GM12878 (cell line): Measurements from ENCODE around the gene C16orf95. TPM values are rescaled to one million over a fixed set of nuclear protein-coding genes. Genes with fewer than 3 reads are reported as not detected.

Experiments
- ATAC-seq: fragments of 200-7000 bp; cut with Tn5 transposase; 3 replicates; pipeline ENCODE4 v1.9.1; 2020; ENCODE audit warnings: mild to moderate bottlenecking, moderate library complexity
- BruUV-seq: library from RNA; stranded (reverse); fragments of 400-500 nt; replicated peaks from 2 replicates; lab custom pipeline; 2021; lab: Mats Ljungman, UMichigan
- CTCF ChIA-PET: fragments of 300-600 bp; sonication (Branson Sonifier 250); formaldehyde crosslinking; extraction: SDS; loops from one replicate; lab custom pipeline; 2021; ENCODE audit warnings: inconsistent platforms; lab: Yijun Ruan, JAX
- POLR2A ChIA-PET: fragments of 350-600 bp; formaldehyde crosslinking; extraction: SDS; loops from one replicate; lab custom pipeline; 2021; ENCODE audit warnings: inconsistent platforms; lab: Charles Lee
- RAD21 ChIA-PET: fragments of 300-600 bp; sonication (Branson Sonifier 250); formaldehyde crosslinking; loops from one replicate; lab custom pipeline; 2023; ENCODE audit warnings: antibody characterized with exemption; ENCODE audit not compliant: unreplicated experiment; lab: Charles Lee
- SMC1A ChIA-PET: fragments of 300-600 bp; sonication (Branson Sonifier 250); formaldehyde crosslinking; loops from one replicate; lab custom pipeline; 2023; ENCODE audit not compliant: unreplicated experiment, uncharacterized antibody; lab: Charles Lee
- DNase-seq: peaks from one replicate; pipeline ENCODE4 v3.0.0-alpha.2; 2011; ENCODE audit warnings: low read depth, low spot score
- FAIRE-seq: peaks from 3 replicates; lab custom pipeline; 2011; peaks lifted over from hg19 to GRCh38; lab: Jason Lieb, UNC
- H2AFZ ChIP-seq: 2 replicates; pipeline ENCODE4 v1.6.0; 2011; ENCODE audit warnings: low read depth, low read length, control low read depth; ENCODE audit not compliant: control insufficient read depth
- H3K27ac ChIP-seq: 2 replicates; pipeline ENCODE4 v1.5.1; 2011; ENCODE audit warnings: control low read depth; ENCODE audit not compliant: control insufficient read depth, insufficient read depth
- H3K27me3 ChIP-seq, 2 experiments: replicated peaks in 1 of 2; 2 replicates each; pipeline versions ENCODE4 v1.6.0 to v1.6.1; 2011; ENCODE audit warnings: low read length in 1 of 2; ENCODE audit not compliant: control insufficient read depth in 2 of 2, insufficient read depth in 2 of 2
- H3K36me3 ChIP-seq, 2 experiments: 2 replicates each; pipeline ENCODE4 v1.5.1; 2011; ENCODE audit warnings: low read length in 1 of 2; ENCODE audit not compliant: control insufficient read depth in 2 of 2, insufficient read depth in 2 of 2
- H3K4me1 ChIP-seq: 2 replicates; pipeline ENCODE4 v1.6.1; 2011; ENCODE audit warnings: mild to moderate bottlenecking, low read length, moderate library complexity, mixed read lengths; ENCODE audit not compliant: control insufficient read depth, insufficient read depth
- H3K4me2 ChIP-seq: 2 replicates; pipeline ENCODE4 v1.6.0; 2011; ENCODE audit warnings: control low read depth; ENCODE audit not compliant: control insufficient read depth, insufficient read depth
- H3K4me3 ChIP-seq: fragments of 200-600 bp; sonication (generic); 2 replicates; pipeline ENCODE4 v1.5.1; 2016
- H3K79me2 ChIP-seq: 2 replicates; pipeline ENCODE4 v1.6.0; 2011; ENCODE audit warnings: low read length; ENCODE audit not compliant: control insufficient read depth, insufficient read depth
- H3K9ac ChIP-seq: 2 replicates; pipeline ENCODE4 v1.8.0; 2011; ENCODE audit warnings: low read length, control low read depth, mixed read lengths; ENCODE audit not compliant: control insufficient read depth, insufficient read depth
- H3K9me3 ChIP-seq: replicated peaks from 3 replicates; pipeline ENCODE4 v1.5.1; 2011; ENCODE audit warnings: mild to moderate bottlenecking, low read length; ENCODE audit not compliant: control insufficient read depth, insufficient read depth
- H4K20me1 ChIP-seq: 2 replicates; pipeline ENCODE4 v1.6.0; 2011; ENCODE audit not compliant: control insufficient read depth, insufficient read depth
- BHLHE40 ChIP-seq, 2 experiments: fragments of 450-650 bp in 1 of 2; IDR thresholded peaks; 2 replicates each; pipeline ENCODE4 v1.6.1; 2011 to 2017; ENCODE audit warnings: low read depth in 2 of 2, borderline replicate concordance in 1 of 2, improper control_type of control experiment in 1 of 2, low read length in 1 of 2, mild to moderate bottlenecking in 1 of 2
- CBFB ChIP-seq: IDR thresholded peaks from 2 replicates; pipeline ENCODE4 v1.6.1; 2016; ENCODE audit warnings: antibody characterized with exemption, low read depth
- CHD4 ChIP-seq: fragments of 200-600 bp; sonication (generic); IDR thresholded peaks from 2 replicates; pipeline ENCODE4 v1.6.1; 2016; ENCODE audit warnings: mild to moderate bottlenecking
- EED ChIP-seq: sonication (generic); IDR thresholded peaks from 2 replicates; pipeline ENCODE4 v1.6.1; 2016; ENCODE audit warnings: antibody characterized with exemption, low read depth
- ESRRA ChIP-seq: IDR thresholded peaks from 2 replicates; pipeline ENCODE4 v1.6.1; 2012; ENCODE audit warnings: mild to moderate bottlenecking, low read length, improper control_type of control experiment
- HDAC6 ChIP-seq: fragments of 200-600 bp; sonication (generic); IDR thresholded peaks from one replicate; pipeline ENCODE4 v1.8.0; 2017; ENCODE audit warnings: antibody characterized with exemption; ENCODE audit not compliant: unreplicated experiment
- MEF2B ChIP-seq: fragments of 450-650 bp; IDR thresholded peaks from 2 replicates; pipeline ENCODE4 v1.6.1; 2018; ENCODE audit warnings: mild to moderate bottlenecking, moderate library complexity; ENCODE audit not compliant: partially characterized antibody, poor library complexity, severe bottlenecking
- PAX5 ChIP-seq: IDR thresholded peaks from 2 replicates; pipeline ENCODE4 v1.6.1; 2011; ENCODE audit warnings: low read depth, low read length, borderline replicate concordance
- POLR2A ChIP-seq: IDR thresholded peaks from 2 replicates; pipeline ENCODE4 v1.6.1; 2011; ENCODE audit warnings: low read depth, mild to moderate bottlenecking, low read length
- POU2F2 ChIP-seq: IDR thresholded peaks from 3 replicates; pipeline ENCODE4 v1.6.1; 2011; ENCODE audit warnings: low read depth, mild to moderate bottlenecking, low read length, borderline replicate concordance
- WGBS: methylation state at CpG from one replicate; pipeline ENCODE4 v1.1.6; 2016; ENCODE audit warnings: low lambda C conversion rate; ENCODE audit not compliant: insufficient replicate concordance, insufficient coverage; ENCODE audit errors: missing lambda C conversion rate; 5-methylcytosine and 5-hydroxymethylcytosine counted together
- in situ Hi-C: fragments of 300-500 bp; cut with MboI; formaldehyde crosslinking; loops from 9 replicates; pipeline ENCODE4 v1.14.3; 2018; ENCODE audit warnings: mixed read lengths
- intact Hi-C: fragments of 100-400 bp; cut with micrococcal nuclease; formaldehyde crosslinking; loops from one replicate; pipeline ENCODE4 v1.14.2; 2022; ENCODE audit not compliant: unreplicated experiment
- polyA plus RNA-seq, 11 experiments: library from polyadenylated mRNA; depleted of rRNA in 4 of 11; unstranded in 6 of 11; stranded (reverse) in 5 of 11; fragments of >200 nt; fragmentation: Nextera tagmentation in 4 of 11; fragmentation: Illumina TruSeq in 1 of 11; extraction: Ambion mirVana in 4 of 11; extraction: Trizol in 1 of 11; gene quantifications; 1 replicate in 1 of 11; 2 replicates in 10 of 11; pipeline versions ENCODE4 v1.2.1 to v1.2.3, GENCODE V29; 2011 to 2016; ENCODE audit warnings: inconsistent platforms in 2 of 11, missing spikeins in 2 of 11, low read depth in 1 of 11
- total RNA-seq, 4 experiments: library from RNA; depleted of rRNA in 3 of 4; stranded (reverse); fragments of >200 nt in 3 of 4; fragmentation: Illumina TruSeq in 1 of 4; extraction: Trizol in 1 of 4; gene quantifications; 2 replicates each; pipeline versions ENCODE4 v1.2.1 to v1.2.3, GENCODE V29; 2013 to 2021
- TF ChIP-seq, protein P1 (sequence below): IDR thresholded peaks from 2 replicates; pipeline ENCODE4 v1.6.1; 2012; ENCODE audit warnings: mild to moderate bottlenecking, low read depth, low read length
- TF ChIP-seq, protein P2 (sequence below): fragments of 450-650 bp; IDR thresholded peaks from 2 replicates; pipeline ENCODE4 v1.6.1; 2014; ENCODE audit warnings: mild to moderate bottlenecking
- TF ChIP-seq, protein P3 (sequence below): fragments of 450-650 bp; IDR thresholded peaks from 2 replicates; pipeline ENCODE4 v1.6.1; 2017; ENCODE audit warnings: borderline replicate concordance
- TF ChIP-seq, protein P4 (sequence below): fragments of 450-650 bp; formaldehyde crosslinking; IDR thresholded peaks from 2 replicates; pipeline ENCODE4 v1.5.0; 2022; ENCODE audit warnings: mild to moderate bottlenecking, missing genetic modification characterization

Gene C16orf95
- total and polyA plus RNA-seq, 10 of the 15 experiments (the other 5 are each of a cell fraction or from before 2014, with no cell fraction given), result 0.90 to 22.7 (median 6.0) TPM

DNA sequence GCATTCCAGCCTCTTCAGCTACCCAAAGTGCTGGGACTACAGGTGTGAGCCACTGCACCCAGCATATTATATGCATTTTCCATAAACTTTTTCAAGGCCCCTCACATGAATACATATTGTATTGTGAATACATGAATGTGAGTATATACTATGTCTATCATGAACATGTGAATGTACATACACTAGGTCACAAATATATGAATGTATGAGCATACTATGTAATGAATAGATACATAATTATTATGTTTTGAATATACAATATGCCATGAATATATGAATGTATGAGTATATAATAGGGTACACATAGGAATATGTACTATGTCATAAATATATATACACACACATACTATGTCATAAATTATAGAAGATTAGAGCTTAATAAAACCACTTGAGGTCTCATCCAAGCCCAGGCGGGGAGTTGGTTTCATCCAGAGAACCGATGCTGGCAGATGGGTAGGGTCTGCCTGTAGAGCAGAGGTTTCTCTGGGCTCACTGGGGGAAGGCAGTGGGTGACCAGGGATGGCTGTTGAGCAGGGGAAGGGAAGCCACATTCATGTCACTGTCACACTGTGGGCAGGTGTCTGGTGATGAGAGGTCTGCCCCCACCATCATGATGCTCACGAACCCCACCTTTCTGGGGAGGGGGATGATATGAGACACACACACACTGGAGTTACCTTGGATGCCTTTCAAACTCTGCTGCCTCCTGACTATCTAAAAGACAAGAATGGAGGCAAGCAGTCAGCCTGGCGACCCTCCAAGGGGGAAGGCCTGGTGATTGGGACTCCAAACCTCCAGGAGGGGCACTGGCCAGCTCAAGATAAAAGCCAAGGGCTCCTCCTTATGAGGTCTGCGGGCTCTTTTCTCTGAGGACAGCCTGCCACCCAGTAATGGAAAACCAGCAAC is 7.3 kb downstream of the C16orf95 start:
- SMC1A ChIA-PET, result no interaction called here
- TF ChIP-seq EED (no peak), POLR2A (no peak), CHD4 (no peak), HDAC6 (no peak), POU2F2 (no peak), BHLHE40 (IDR thresholded peaks at IDR 0.05; ENCODE audit: borderline replicate concordance in 1 of 2, low read depth in 2 of 2, low read length in 1 of 2) (no peak), PAX5 (no peak), CBFB (no peak), ESRRA (no peak), MEF2B (no peak)
- TF ChIP-seq, protein P1, sequence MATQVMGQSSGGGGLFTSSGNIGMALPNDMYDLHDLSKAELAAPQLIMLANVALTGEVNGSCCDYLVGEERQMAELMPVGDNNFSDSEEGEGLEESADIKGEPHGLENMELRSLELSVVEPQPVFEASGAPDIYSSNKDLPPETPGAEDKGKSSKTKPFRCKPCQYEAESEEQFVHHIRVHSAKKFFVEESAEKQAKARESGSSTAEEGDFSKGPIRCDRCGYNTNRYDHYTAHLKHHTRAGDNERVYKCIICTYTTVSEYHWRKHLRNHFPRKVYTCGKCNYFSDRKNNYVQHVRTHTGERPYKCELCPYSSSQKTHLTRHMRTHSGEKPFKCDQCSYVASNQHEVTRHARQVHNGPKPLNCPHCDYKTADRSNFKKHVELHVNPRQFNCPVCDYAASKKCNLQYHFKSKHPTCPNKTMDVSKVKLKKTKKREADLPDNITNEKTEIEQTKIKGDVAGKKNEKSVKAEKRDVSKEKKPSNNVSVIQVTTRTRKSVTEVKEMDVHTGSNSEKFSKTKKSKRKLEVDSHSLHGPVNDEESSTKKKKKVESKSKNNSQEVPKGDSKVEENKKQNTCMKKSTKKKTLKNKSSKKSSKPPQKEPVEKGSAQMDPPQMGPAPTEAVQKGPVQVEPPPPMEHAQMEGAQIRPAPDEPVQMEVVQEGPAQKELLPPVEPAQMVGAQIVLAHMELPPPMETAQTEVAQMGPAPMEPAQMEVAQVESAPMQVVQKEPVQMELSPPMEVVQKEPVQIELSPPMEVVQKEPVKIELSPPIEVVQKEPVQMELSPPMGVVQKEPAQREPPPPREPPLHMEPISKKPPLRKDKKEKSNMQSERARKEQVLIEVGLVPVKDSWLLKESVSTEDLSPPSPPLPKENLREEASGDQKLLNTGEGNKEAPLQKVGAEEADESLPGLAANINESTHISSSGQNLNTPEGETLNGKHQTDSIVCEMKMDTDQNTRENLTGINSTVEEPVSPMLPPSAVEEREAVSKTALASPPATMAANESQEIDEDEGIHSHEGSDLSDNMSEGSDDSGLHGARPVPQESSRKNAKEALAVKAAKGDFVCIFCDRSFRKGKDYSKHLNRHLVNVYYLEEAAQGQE, result no peak
- TF ChIP-seq, protein P2, sequence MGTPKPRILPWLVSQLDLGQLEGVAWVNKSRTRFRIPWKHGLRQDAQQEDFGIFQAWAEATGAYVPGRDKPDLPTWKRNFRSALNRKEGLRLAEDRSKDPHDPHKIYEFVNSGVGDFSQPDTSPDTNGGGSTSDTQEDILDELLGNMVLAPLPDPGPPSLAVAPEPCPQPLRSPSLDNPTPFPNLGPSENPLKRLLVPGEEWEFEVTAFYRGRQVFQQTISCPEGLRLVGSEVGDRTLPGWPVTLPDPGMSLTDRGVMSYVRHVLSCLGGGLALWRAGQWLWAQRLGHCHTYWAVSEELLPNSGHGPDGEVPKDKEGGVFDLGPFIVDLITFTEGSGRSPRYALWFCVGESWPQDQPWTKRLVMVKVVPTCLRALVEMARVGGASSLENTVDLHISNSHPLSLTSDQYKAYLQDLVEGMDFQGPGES, result no peak
- TF ChIP-seq, protein P3, sequence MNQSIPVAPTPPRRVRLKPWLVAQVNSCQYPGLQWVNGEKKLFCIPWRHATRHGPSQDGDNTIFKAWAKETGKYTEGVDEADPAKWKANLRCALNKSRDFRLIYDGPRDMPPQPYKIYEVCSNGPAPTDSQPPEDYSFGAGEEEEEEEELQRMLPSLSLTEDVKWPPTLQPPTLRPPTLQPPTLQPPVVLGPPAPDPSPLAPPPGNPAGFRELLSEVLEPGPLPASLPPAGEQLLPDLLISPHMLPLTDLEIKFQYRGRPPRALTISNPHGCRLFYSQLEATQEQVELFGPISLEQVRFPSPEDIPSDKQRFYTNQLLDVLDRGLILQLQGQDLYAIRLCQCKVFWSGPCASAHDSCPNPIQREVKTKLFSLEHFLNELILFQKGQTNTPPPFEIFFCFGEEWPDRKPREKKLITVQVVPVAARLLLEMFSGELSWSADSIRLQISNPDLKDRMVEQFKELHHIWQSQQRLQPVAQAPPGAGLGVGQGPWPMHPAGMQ, result no peak
- TF ChIP-seq, protein P4, sequence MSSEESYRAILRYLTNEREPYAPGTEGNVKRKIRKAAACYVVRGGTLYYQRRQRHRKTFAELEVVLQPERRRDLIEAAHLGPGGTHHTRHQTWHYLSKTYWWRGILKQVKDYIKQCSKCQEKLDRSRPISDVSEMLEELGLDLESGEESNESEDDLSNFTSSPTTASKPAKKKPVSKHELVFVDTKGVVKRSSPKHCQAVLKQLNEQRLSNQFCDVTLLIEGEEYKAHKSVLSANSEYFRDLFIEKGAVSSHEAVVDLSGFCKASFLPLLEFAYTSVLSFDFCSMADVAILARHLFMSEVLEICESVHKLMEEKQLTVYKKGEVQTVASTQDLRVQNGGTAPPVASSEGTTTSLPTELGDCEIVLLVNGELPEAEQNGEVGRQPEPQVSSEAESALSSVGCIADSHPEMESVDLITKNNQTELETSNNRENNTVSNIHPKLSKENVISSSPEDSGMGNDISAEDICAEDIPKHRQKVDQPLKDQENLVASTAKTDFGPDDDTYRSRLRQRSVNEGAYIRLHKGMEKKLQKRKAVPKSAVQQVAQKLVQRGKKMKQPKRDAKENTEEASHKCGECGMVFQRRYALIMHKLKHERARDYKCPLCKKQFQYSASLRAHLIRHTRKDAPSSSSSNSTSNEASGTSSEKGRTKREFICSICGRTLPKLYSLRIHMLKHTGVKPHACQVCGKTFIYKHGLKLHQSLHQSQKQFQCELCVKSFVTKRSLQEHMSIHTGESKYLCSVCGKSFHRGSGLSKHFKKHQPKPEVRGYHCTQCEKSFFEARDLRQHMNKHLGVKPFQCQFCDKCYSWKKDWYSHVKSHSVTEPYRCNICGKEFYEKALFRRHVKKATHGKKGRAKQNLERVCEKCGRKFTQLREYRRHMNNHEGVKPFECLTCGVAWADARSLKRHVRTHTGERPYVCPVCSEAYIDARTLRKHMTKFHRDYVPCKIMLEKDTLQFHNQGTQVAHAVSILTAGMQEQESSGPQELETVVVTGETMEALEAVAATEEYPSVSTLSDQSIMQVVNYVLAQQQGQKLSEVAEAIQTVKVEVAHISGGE, result no peak

More for the DNA sequence above, 7.3 kb downstream of the C16orf95 start:
- FAIRE-seq (no peak), ATAC-seq (no peak), DNase-seq (no peak)
- in situ Hi-C loops, result no loop called here
- no TSS peak for BruUV-seq
- Histone ChIP-seq H3K4me1 (no peaks in the 10 kb centered on the region), H3K4me2 (no peak overlapping the region), H3K27ac (no peak overlapping the region), H3K36me3 (no peaks in the 10 kb centered on the region; a peak in 1 of 4 replicates), H4K20me1 (no peaks in the 10 kb centered on the region), H3K79me2 (no peaks in the 10 kb centered on the region), H3K27me3 (no peaks in the 10 kb centered on the region), H3K9ac (no peak overlapping the region), H2AFZ (no peak overlapping the region), H3K9me3 (no peaks in the 10 kb centered on the region), H3K4me3 (no peak overlapping the region)
- ChIA-PET POLR2A (interaction anchor here (0.5 kb wide), 1 partner anchor 50 kb away, joined by 3 read pairs; no protein-coding TSS in a partner anchor), RAD21 (no interaction called here), CTCF (no interaction called here)
- WGBS, result 48% methylated on average over 5 of the region's 5 CpGs
- intact Hi-C loops, result loop anchor here (10.0 kb wide), 1 partner anchor 325 kb away; no protein-coding TSS in a partner anchor
